Activated naive CD4-positive, alpha-beta T cell treated with anti-CD3 and anti-CD28 coated beads, Interleukin-2, amount 10 ng/mL, durations not matched to agents 7 days and 5 days (primary cell): ENCODE data around the gene PTH1R.

Source experiments
- CTCF ChIA-PET: fragments of 350-600 bp; sonication (Branson Sonifier 250); formaldehyde crosslinking; loops from one replicate; lab custom pipeline; 2021; ENCODE audit warnings: antibody characterized with exemption; lab: Charles Lee
- DNase-seq: peaks from one replicate; pipeline ENCODE4 v3.0.0-alpha.2; 2020
- H3K27ac Mint-ChIP-seq: one replicate; pipeline ENCODE4 v1.8.0; 2021; ENCODE audit warnings: mild to moderate bottlenecking, moderate library complexity, mixed read lengths
- H3K27me3 Mint-ChIP-seq: one replicate; pipeline ENCODE4 v1.8.0; 2021; ENCODE audit warnings: mild to moderate bottlenecking, mixed read lengths
- H3K36me3 Mint-ChIP-seq: one replicate; pipeline ENCODE4 v1.8.0; 2021; ENCODE audit warnings: mixed read lengths
- H3K4me1 Mint-ChIP-seq: one replicate; pipeline ENCODE4 v1.8.0; 2021; ENCODE audit warnings: mixed read lengths
- H3K4me3 Mint-ChIP-seq: one replicate; pipeline ENCODE4 v1.8.0; 2021; ENCODE audit warnings: mild to moderate bottlenecking, moderate library complexity, mixed read lengths
- H3K9me3 Mint-ChIP-seq: one replicate; pipeline ENCODE4 v1.8.0; 2021; ENCODE audit warnings: mixed read lengths

The PTH1R gene

DNA sequence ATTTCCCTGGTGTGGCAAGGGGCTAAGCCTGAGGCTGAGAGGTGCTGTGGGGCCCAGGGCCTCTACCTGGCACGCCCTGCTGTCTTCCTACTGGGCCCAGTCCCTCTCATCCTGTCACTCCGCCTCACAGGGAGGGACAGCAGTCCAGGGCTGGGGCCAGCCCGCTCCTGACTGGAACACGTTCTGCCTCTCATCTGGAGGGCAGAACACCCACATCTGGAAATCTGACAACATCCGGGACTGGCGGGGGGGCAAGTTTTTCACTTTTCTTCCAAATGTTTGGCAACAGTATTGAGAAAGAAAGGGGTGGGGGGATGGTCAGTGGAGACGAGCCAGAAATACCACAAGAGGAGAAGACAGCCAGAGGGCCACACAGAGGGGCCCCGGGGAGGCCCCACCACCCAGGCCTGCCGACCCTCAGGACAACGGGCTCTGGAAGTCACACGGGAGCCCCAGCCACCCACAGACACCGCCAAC, 12.5 kb upstream of the PTH1R start:
- Mint-ChIP-seq H3K4me1 (no peaks in the 10 kb centered on the region), H3K27ac (no peak overlapping the region), H3K36me3 (no peaks in the 10 kb centered on the region), H3K27me3 (peaks cover 30% of the 10 kb centered on the region), H3K4me3 (no peak overlapping the region), H3K9me3 (no peaks in the 10 kb centered on the region)
- CTCF ChIA-PET, result interaction anchor here (1.4 to 2.6 kb wide), 2 partner anchors 11 to 45 kb away, joined by 4 to 11 read pairs; no protein-coding TSS in a partner anchor
- DNase-seq, result no peak

DNA sequence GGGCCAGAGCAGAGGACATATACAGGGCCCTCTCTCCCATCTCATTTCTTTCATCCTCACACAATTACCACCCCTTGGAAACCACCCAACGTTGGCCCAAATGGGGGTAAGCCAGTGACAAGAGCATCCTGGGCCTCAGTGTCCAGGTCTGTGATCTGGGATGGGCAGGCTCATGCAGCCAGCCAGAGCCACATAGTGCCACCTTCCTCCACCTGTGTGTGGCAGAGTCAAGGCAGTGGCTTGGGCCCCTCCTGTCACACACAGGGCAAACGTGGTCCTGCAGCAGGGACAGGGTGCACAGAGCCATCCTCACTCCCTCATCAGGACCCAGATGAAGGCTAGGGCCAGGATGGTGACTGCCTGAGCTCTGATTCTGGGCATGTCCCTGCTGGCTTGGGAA, 12.0 kb upstream of the PTH1R start:
- Mint-ChIP-seq H3K36me3 (no peaks in the 10 kb centered on the region), H3K4me1 (no peaks in the 10 kb centered on the region), H3K27ac (no peak overlapping the region), H3K9me3 (no peaks in the 10 kb centered on the region), H3K4me3 (no peak overlapping the region), H3K27me3 (peaks cover 31% of the 10 kb centered on the region)
- no peak for DNase-seq
- CTCF ChIA-PET, result interaction anchor here (1.1 to 2.6 kb wide), 4 partner anchors 10 to 46 kb away, joined by 3 to 11 read pairs (median 5); no protein-coding TSS in a partner anchor

DNA sequence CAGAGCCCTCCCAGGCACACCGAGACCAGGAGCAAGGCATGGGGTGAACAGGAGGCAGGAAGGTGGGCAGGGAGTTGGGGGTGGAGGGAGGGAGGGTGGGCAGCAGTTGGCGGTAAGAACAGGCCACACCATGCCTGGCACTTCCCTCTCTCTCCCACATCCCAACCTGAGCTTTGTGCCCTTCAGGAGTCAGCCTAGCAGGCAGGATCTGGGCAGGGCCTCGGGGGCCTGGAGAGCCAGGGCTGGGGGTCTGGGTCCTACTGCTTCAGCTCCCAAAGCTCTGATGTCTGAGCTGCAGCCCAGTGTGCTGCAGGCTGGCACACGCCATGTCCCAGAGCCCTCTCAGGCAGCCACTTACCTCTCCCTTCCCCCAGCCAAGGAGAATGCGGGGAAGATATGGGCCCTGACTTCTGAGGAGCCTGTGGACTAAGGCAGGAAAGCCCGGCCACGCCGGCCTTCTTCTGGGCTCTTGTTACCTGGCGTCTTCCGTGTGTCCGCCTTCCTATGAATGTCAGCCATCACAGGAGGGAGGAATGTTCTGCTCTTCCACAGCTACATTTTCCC, 11.4 kb upstream of the PTH1R start:
- Mint-ChIP-seq H3K9me3 (no peaks in the 10 kb centered on the region), H3K27ac (no peak overlapping the region), H3K4me3 (no peak overlapping the region), H3K27me3 (peaks cover 31% of the 10 kb centered on the region), H3K36me3 (no peaks in the 10 kb centered on the region), H3K4me1 (no peaks in the 10 kb centered on the region)
- no peak for DNase-seq
- CTCF ChIA-PET, result interaction anchor here (0.6 to 2.6 kb wide), 10 partner anchors 10 to 293 kb away, joined by 3 to 11 read pairs (median 4); partner anchors contain the start of gene PTH1R

DNA sequence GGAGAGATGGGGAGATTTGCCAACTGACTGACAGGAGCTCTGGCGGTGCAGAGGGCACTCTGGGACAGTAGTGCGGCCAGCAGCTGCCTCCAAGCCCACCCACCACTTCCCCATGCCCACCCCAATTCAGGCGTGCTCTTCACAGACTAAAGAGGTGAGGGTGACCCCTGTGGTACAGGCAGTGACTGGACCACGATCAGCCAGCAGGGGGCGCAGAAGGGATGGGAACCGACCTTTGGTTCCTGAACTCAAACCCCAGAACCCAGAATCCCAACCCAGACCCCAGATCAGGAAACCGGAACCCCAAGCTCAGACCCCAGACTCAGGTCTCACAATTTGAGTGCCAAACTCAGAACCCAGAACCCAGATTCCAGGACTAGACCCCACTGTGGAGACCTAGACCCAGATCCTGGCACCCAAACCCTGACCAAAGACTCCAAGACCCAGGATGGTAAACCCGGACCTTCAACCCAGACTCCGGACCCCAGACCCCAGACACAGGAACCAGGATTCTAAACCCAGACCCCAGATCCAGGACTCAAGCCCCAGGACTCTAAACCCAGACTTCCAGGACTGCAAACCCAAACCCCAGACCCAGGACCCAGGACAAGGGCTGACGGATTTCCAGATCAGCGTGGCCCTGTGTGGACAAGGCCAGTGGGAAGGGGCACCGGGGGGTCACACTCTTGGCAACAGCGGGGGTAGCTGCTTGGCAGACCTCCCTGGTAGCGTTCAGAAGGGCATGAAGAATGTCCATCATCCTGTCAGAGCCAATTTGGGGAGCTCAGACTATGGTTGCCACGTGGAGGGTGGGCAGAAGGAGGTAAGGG, 10.6 kb upstream of the PTH1R start:
- Mint-ChIP-seq H3K9me3 (no peaks in the 10 kb centered on the region), H3K4me3 (no peak overlapping the region), H3K36me3 (no peaks in the 10 kb centered on the region), H3K27me3 (peaks cover 39% of the 10 kb centered on the region), H3K27ac (no peak overlapping the region), H3K4me1 (no peaks in the 10 kb centered on the region)
- CTCF ChIA-PET, result interaction anchor here (0.6 to 2.6 kb wide), 13 partner anchors 9 to 292 kb away, joined by 3 to 11 read pairs (median 4); partner anchors contain the start of gene PTH1R
- peak; percentile 87 for DNase-seq

DNA sequence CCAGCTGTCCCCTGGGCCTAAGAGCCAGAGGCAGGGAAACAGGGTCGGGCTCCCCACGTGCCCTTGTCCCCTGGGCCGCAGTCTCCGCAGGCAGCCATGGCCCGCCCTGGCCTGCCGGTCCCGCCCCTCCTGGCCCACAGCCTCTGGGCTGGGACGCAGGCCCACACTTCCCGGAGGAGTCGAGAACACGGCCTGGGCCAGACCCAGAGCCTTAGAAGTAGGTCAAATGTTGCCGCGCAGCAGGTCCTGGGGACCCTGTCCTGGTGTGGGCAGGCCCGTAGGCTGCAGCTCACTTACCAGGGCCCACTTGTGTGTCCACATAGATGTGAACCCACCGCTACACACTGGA, 10.0 kb upstream of the PTH1R start:
- Mint-ChIP-seq H3K9me3 (no peaks in the 10 kb centered on the region), H3K27me3 (peaks cover 42% of the 10 kb centered on the region), H3K27ac (no peak overlapping the region), H3K36me3 (no peaks in the 10 kb centered on the region), H3K4me1 (no peaks in the 10 kb centered on the region), H3K4me3 (no peak overlapping the region)
- CTCF ChIA-PET, result interaction anchor here (1.2 to 2.6 kb wide), 6 partner anchors 11 to 164 kb away, joined by 3 to 11 read pairs (median 4); partner anchors contain the start of gene PTH1R
- no peak for DNase-seq

DNA sequence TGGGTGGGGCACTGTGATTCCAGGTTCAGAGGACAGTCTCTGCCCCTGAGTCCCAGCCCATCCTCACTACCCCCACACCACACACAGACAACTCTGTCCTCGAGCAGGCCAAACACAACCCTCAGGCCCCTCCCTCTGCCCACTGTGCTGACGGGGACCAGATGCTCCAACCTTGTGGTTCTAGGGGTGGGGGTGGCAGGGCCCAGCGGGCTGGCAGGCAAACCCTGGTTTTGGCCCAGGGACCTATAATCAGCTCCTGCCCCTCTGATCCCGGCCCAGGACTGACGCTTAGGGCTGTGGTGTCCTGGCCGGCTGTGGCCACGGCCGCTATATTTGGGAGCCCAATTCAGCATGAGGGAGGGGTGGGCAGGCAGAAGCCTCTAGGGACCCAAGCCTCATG, 9.2 kb upstream of the PTH1R start:
- Mint-ChIP-seq H3K27ac (no peak overlapping the region), H3K36me3 (no peaks in the 10 kb centered on the region), H3K4me3 (no peak overlapping the region), H3K9me3 (no peaks in the 10 kb centered on the region), H3K27me3 (peaks cover 45% of the 10 kb centered on the region), H3K4me1 (no peaks in the 10 kb centered on the region)
- CTCF ChIA-PET, result interaction anchor here (1.0 to 2.0 kb wide), 5 partner anchors 9 to 165 kb away, joined by 3 to 4 read pairs (median 4); no protein-coding TSS in a partner anchor
- DNase-seq, result no peak

DNA sequence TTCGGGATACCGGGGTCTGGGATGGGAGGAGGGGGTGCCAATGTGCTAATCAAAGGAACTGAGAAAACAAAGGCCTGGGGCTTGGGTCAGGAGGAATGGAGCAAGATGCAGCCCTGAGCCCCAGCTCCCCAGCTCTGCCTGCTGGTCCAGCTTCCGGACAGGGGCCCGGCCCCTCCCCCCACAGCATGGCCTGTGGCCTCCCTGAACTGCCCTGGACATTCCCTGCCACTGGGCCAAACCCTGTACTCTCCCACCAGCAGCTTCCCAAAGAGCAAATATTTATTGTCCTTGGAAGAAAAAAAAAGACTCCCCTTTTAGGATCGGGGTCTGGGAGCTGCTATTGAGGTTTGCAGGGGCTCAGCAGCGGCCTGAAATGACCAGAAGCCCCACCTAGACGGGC, 8.6 kb upstream of the PTH1R start:
- Mint-ChIP-seq H3K4me3 (no peak overlapping the region), H3K27ac (no peak overlapping the region), H3K27me3 (peaks cover 51% of the 10 kb centered on the region), H3K9me3 (no peaks in the 10 kb centered on the region), H3K4me1 (peaks cover under 1% of the 10 kb centered on the region), H3K36me3 (no peaks in the 10 kb centered on the region)
- no peak for DNase-seq
- CTCF ChIA-PET, result interaction anchor here (1.0 to 1.3 kb wide), 3 partner anchors 9 to 41 kb away, joined by 4 read pairs; no protein-coding TSS in a partner anchor

DNA sequence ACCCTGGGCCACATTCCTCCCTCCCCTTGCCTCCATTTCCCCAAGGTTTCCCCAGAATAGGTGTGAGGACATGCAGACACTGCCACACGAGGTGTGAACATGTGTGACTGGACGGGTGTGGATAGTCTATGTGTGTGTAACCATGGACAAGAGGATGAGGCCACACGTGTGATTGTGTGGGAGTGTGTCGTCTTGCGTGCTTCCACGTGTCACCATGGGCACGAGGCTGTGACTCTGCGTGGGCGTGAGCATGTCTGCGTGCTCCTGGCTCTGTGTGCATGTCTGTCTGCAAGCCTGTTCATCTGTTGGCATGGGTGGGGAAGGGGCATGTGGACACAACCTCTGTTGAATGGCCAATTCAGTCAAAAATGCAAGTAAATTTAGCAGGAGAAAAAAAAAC, 8.1 kb upstream of the PTH1R start:
- DNase-seq, result no peak
- H3K27me3 Mint-ChIP-seq, result peaks cover 56% of the 10 kb centered on the region
- no peak overlapping the region for H3K27ac Mint-ChIP-seq
- H3K9me3 Mint-ChIP-seq, result no peaks in the 10 kb centered on the region
- H3K4me3 Mint-ChIP-seq, result no peak overlapping the region
- CTCF ChIA-PET, result interaction anchor here (1.0 to 1.3 kb wide), 2 partner anchors 24 to 40 kb away, joined by 4 read pairs; no protein-coding TSS in a partner anchor
- H3K4me1 Mint-ChIP-seq, result peaks cover 6% of the 10 kb centered on the region
- no peaks in the 10 kb centered on the region for H3K36me3 Mint-ChIP-seq

DNA sequence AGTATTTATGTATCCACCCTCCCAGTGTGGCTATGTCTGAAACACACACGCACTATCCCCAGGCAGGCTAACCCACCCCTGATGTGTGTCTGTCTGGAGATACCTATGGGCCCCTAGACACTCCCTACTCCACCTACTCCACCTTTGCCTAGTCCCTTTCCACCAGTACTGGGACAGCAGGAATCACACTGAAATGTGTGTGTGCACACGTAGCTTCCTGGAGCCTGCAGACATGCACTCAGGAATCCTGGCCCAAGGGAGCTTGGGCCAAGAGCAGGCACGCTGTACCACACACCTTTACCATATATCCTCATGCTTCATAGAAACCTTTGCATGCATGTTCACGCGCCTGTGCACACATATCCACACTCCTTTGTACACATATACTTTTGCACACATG, 6.9 kb upstream of the PTH1R start:
- Mint-ChIP-seq H3K27me3 (peaks cover 60% of the 10 kb centered on the region), H3K9me3 (no peaks in the 10 kb centered on the region), H3K4me3 (no peak overlapping the region), H3K27ac (no peak overlapping the region), H3K36me3 (no peaks in the 10 kb centered on the region), H3K4me1 (peaks cover 6% of the 10 kb centered on the region)
- no peak for DNase-seq
- CTCF ChIA-PET, result interaction anchor here (1.9 to 2.8 kb wide), 2 partner anchors 25 to 39 kb away, joined by 8 read pairs; no protein-coding TSS in a partner anchor

DNA sequence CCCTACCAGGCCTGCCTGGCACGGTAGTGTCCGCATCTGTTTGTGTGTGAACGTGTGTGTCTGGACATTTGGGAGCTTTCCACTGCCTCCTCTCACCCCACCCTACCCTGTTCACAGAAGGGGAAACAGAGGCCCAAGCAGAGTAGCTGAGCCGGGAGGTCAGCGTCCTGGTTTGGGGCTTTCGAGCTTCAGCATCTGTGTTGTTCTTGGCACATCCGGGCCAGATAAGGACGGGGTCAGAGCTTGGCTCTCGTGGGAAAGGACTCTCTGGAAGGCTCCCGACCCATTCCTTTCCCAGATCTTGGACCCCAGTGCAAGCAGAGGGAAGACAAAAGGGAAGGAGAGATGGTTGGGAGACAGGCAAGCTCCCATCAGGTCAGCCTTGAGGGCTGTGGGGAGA, 6.3 kb upstream of the PTH1R start:
- H3K9me3 Mint-ChIP-seq, result no peaks in the 10 kb centered on the region
- DNase-seq, result no peak
- peaks cover 6% of the 10 kb centered on the region for H3K4me1 Mint-ChIP-seq
- CTCF ChIA-PET, result interaction anchor here (1.9 to 2.8 kb wide), 2 partner anchors 24 to 38 kb away, joined by 8 read pairs; no protein-coding TSS in a partner anchor
- H3K27ac Mint-ChIP-seq, result no peak overlapping the region
- H3K36me3 Mint-ChIP-seq, result no peaks in the 10 kb centered on the region
- H3K4me3 Mint-ChIP-seq, result no peak overlapping the region
- H3K27me3 Mint-ChIP-seq, result peaks cover 64% of the 10 kb centered on the region

DNA sequence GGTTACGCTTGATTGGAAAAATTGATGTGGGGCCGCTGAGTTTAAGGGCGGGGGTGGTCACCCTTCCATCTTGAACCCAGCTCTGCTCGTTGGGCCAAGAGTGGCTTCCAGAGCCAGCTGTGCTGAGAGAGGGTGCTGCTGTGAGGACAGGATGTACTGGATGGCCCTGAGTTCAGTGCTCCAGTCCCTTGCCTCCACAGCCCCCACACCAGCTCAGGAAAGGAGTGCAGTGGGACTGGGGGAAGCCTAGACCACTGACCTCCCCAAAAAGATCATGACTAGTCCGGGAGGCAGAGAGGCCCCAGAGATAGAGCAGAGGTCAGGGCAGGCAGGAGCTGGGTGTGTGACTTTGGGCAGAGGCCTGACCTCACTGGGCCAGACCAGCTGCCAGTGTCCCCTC, 4.0 kb upstream of the PTH1R start:
- Mint-ChIP-seq H3K27ac (no peak overlapping the region), H3K4me1 (peaks cover 6% of the 10 kb centered on the region), H3K36me3 (no peaks in the 10 kb centered on the region), H3K27me3 (peaks cover 83% of the 10 kb centered on the region), H3K4me3 (no peak overlapping the region), H3K9me3 (no peaks in the 10 kb centered on the region)
- CTCF ChIA-PET, result no interaction called here
- no peak for DNase-seq

DNA sequence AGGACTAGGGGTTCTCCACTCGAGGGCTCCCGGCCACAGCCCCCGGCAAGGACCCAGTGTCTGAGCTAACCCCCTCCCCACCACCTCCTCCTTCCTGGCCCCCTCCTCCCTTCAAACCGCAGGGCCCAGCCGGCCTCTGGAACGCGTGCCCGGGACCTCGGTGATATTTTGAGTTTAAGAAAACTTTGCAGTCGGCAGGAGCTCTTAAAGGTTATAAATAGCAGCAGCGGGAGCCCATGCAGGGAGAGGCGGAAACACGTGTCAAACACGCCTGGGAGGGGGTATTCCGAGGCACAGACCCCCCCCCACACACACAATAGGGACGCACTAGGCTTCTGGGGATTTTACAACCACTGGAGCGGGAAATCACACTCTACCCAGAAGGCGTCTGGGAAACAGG, 3.1 kb upstream of the PTH1R start:
- no peak overlapping the region for H3K4me3 Mint-ChIP-seq
- CTCF ChIA-PET, result no interaction called here
- no peaks in the 10 kb centered on the region for H3K9me3 Mint-ChIP-seq
- H3K4me1 Mint-ChIP-seq, result peaks cover 6% of the 10 kb centered on the region
- H3K27ac Mint-ChIP-seq, result no peak overlapping the region
- no peaks in the 10 kb centered on the region for H3K36me3 Mint-ChIP-seq
- peaks cover 83% of the 10 kb centered on the region for H3K27me3 Mint-ChIP-seq
- DNase-seq, result no peak

DNA sequence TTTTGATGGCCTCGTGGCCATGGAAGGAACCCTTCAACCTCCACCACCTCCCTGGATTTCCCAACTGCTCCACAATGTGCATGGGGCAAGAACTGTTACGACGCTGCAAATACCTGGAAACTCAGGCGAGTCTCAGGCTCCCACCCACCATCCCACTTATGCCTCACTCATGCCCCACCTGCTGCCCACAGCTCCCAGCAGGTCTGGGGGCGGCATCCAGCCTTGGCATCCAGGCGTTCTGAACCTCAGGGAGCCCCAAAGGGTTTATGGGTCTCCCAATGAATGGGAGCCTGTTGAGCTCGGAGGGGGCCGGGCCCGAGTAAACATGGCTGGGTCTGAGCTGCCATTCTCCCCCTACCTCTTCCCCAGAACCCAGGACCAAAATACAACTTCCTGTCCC, 2.0 kb upstream of the PTH1R start:
- Mint-ChIP-seq H3K4me1 (peaks cover 7% of the 10 kb centered on the region), H3K4me3 (no peak overlapping the region), H3K36me3 (no peaks in the 10 kb centered on the region), H3K27ac (no peak overlapping the region), H3K27me3 (peaks cover 86% of the 10 kb centered on the region), H3K9me3 (no peaks in the 10 kb centered on the region)
- DNase-seq, result no peak
- CTCF ChIA-PET, result interaction anchor here (0.5 to 1.4 kb wide), 2 partner anchors 10 to 289 kb away, joined by 3 to 4 read pairs; no protein-coding TSS in a partner anchor
